Esophagus squamous epithelium (tissue), 5 donors: ENCODE results near the gene FERMT2. TPM values are rescaled to one million over a fixed set of nuclear protein-coding genes. Genes with fewer than 3 reads are reported as not detected.

Source experiments
- DNase-seq: peaks from one replicate; lab custom pipeline; 2025; lab: John Stamatoyannopoulos, UW
- H3K27ac ChIP-seq, 4 donors: fragments of 200-600 bp; sonication (generic); one replicate each; pipeline ENCODE4 v1.5.1; 2016 to 2019; ENCODE audit warnings: mild to moderate bottlenecking in 1 of 4
- H3K27me3 ChIP-seq, 4 donors: fragments of 200-600 bp; sonication (generic); 1 replicate in 3 of 4; 2 replicates in 1 of 4; pipeline versions ENCODE4 v1.5.1 to v1.6.0; 2017 to 2021; ENCODE audit warnings: antibody characterized with exemption in 1 of 4
- H3K36me3 ChIP-seq, 3 donors: fragments of 200-600 bp; sonication (generic); one replicate each; pipeline ENCODE4 v1.5.1; 2016 to 2019
- H3K4me1 ChIP-seq, 3 donors: fragments of 200-600 bp; sonication (generic); one replicate each; pipeline ENCODE4 v1.5.1; 2017 to 2019
- H3K4me3 ChIP-seq, 4 donors: fragments of 200-600 bp; sonication (generic); 1 replicate in 3 of 4; 2 replicates in 1 of 4; pipeline ENCODE4 v1.5.1; 2016 to 2019; ENCODE audit warnings: mild to moderate bottlenecking in 2 of 4, moderate library complexity in 1 of 4
- H3K9me3 ChIP-seq, 3 donors: fragments of 200-600 bp; sonication (generic); one replicate each; pipeline ENCODE4 v1.5.1; 2016 to 2019
- POLR2A ChIP-seq, 4 donors: fragments of 450-650 bp; IDR thresholded peaks; one replicate each; pipeline ENCODE4 v1.6.1; 2017; ENCODE audit warnings: antibody characterized with exemption in 4 of 4, mild to moderate bottlenecking in 4 of 4, moderate library complexity in 3 of 4
- WGBS, 2 donors: methylation state at CpG; one replicate each; pipeline ENCODE4 v1.1.5; 2018; 5-methylcytosine and 5-hydroxymethylcytosine counted together
- intact Hi-C: fragments of 100-400 bp; cut with DNase I; formaldehyde crosslinking; loops from one replicate; pipeline ENCODE4 v1.15.0; 2022
- total RNA-seq, 4 donors: library from RNA; depleted of rRNA; stranded (reverse); fragments of >200 nt; gene quantifications; one replicate each; pipeline ENCODE4 v1.1.0, GENCODE V29; 2016
- TF ChIP-seq, protein P1 (sequence below), 6 experiments: fragments of 450-650 bp in 4 of 6; fragments of 200-600 bp in 2 of 6; sonication (generic) in 2 of 6; IDR thresholded peaks; one replicate each; pipeline ENCODE4 v1.5.1; 2016 to 2019; ENCODE audit warnings: antibody characterized with exemption in 6 of 6, mild to moderate bottlenecking in 4 of 6, moderate library complexity in 4 of 6
- donor health status: DM: yes; HTN: yes; CAD: no.

Gene FERMT2
- total RNA-seq, 4 donors from 2014 or later: 1.7 to 72.1 (median 14.4) TPM

GRCh38 chr14:52974406-52974805 is 23.6 kb upstream of the FERMT2 start:
- no peak for DNase-seq
- intact Hi-C loops: no loop called here
- no peak for TF ChIP-seq POLR2A (IDR thresholded peaks at IDR 0.05)
- TF ChIP-seq, protein P1, sequence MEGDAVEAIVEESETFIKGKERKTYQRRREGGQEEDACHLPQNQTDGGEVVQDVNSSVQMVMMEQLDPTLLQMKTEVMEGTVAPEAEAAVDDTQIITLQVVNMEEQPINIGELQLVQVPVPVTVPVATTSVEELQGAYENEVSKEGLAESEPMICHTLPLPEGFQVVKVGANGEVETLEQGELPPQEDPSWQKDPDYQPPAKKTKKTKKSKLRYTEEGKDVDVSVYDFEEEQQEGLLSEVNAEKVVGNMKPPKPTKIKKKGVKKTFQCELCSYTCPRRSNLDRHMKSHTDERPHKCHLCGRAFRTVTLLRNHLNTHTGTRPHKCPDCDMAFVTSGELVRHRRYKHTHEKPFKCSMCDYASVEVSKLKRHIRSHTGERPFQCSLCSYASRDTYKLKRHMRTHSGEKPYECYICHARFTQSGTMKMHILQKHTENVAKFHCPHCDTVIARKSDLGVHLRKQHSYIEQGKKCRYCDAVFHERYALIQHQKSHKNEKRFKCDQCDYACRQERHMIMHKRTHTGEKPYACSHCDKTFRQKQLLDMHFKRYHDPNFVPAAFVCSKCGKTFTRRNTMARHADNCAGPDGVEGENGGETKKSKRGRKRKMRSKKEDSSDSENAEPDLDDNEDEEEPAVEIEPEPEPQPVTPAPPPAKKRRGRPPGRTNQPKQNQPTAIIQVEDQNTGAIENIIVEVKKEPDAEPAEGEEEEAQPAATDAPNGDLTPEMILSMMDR (IDR thresholded peaks at IDR 0.05): no peak

GRCh38 chr14:52961060-52961639 is 10.3 kb upstream of the FERMT2 start:
- 68 to 85% methylated on average over 3 of the region's 4 CpGs for WGBS, 2 donors
- Histone ChIP-seq H3K4me1 (peaks cover 0 to 10% (median 6%) of the 10 kb centered on the region in 3 donors), H3K27me3 (no peaks in the 10 kb centered on the region), H3K27ac (peak overlapping the region in 3 of 4 donors; percentile 25 to 49 (median 28)), H3K9me3 (no peaks in the 10 kb centered on the region), H3K4me3 (no peak overlapping the region), H3K36me3 (no peaks in the 10 kb centered on the region)
- intact Hi-C loops: loop anchor here (5.0 kb wide), 1 partner anchor 134 kb away; no protein-coding TSS in a partner anchor
- TF ChIP-seq, protein P1 (IDR thresholded peaks at IDR 0.05): peak; percentile 34 to 69 (median 56)
- no peak for TF ChIP-seq POLR2A (IDR thresholded peaks at IDR 0.05)
- no peak for DNase-seq

More at GRCh38 chr14:52974406-52974805, 23.6 kb upstream of the FERMT2 start:
- H3K9me3 ChIP-seq: no peaks in the 10 kb centered on the region
- H3K4me3 ChIP-seq: no peak overlapping the region
- H3K4me1 ChIP-seq: peaks cover 0 to 5% (median 0%) of the 10 kb centered on the region in 3 donors
- H3K27me3 ChIP-seq: no peaks in the 10 kb centered on the region
- H3K36me3 ChIP-seq: no peaks in the 10 kb centered on the region
- no peak overlapping the region for H3K27ac ChIP-seq

GRCh38 chr14:52960627-52961026 is 9.8 kb upstream of the FERMT2 start:
- H3K4me3 ChIP-seq: no peak overlapping the region

GRCh38 chr14:52954346-52955214 is 3.7 kb upstream of the FERMT2 start:
- intact Hi-C loops: no loop called here
- DNase-seq: no peak

More at GRCh38 chr14:52960627-52961026, 9.8 kb upstream of the FERMT2 start:
- Histone ChIP-seq H3K27ac (peak overlapping the region in 3 of 4 donors; percentile 25 to 49 (median 28)), H3K4me1 (peaks cover 0 to 10% (median 6%) of the 10 kb centered on the region in 3 donors), H3K36me3 (no peaks in the 10 kb centered on the region), H3K9me3 (no peaks in the 10 kb centered on the region), H3K27me3 (no peaks in the 10 kb centered on the region)
- no peak for TF ChIP-seq POLR2A (IDR thresholded peaks at IDR 0.05)
- TF ChIP-seq, protein P1 (IDR thresholded peaks at IDR 0.05): no peak
- intact Hi-C loops: loop anchor here (5.0 kb wide), 1 partner anchor 133 kb away; no protein-coding TSS in a partner anchor
- WGBS, 2 donors: 49 to 50% methylated on average over 3 of the region's 3 CpGs
- DNase-seq: no peak

More at GRCh38 chr14:52954346-52955214, 3.7 kb upstream of the FERMT2 start:
- Histone ChIP-seq H3K4me3 (peak overlapping the region in 3 of 4 donors; percentile 9 to 44 (median 18)), H3K27ac (peak overlapping the region; percentile 12 to 96 (median 80)), H3K36me3 (no peaks in the 10 kb centered on the region), H3K27me3 (peaks cover 0 to 47% (median 0%) of the 10 kb centered on the region in 4 donors), H3K4me1 (peaks cover 0 to 30% (median 5%) of the 10 kb centered on the region in 3 donors), H3K9me3 (no peaks in the 10 kb centered on the region)
- 73 to 75% methylated on average over 6 of the region's 6 CpGs for WGBS, 2 donors
- TF ChIP-seq, protein P1 (IDR thresholded peaks at IDR 0.05): peak in 1 of 6 experiments; percentile 19
- peak in 2 of 4 donors; percentile 9 to 39 for TF ChIP-seq POLR2A (IDR thresholded peaks at IDR 0.05)
